Kidney tubule cell (primary cell): Measurements from ENCODE around the gene CDC73.
"Not testable (repeated sequence)": the region's sequence is repeated elsewhere in the genome, so short reads cannot be mapped to it uniquely, and the experiment has no call there.

ENCODE experiments used
- DNase-seq: peaks from one replicate; pipeline ENCODE4 v3.0.0-alpha.2; 2018; ENCODE audit warnings: low spot score

CDC73 gene

DNA sequence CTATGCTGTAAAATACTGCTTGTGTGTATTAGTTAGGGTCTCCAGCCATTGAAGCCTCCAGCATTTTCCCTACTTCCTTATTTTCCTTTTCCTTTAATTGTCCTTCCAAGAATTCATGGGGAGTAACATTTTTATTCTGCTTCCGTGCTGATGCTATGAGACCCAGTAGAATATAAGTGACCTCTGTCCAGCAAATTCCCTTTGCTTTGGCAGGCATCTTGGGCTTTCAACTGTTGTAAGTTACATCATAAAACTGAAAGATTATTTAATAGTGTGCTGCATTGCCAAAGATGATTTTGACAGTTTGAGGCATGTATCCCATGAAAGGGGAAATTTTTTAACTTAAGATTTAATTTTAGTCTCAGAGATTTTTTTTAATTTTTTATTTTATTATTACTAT is 112.7 kb downstream of the CDC73 start:
- no peak for DNase-seq

DNA sequence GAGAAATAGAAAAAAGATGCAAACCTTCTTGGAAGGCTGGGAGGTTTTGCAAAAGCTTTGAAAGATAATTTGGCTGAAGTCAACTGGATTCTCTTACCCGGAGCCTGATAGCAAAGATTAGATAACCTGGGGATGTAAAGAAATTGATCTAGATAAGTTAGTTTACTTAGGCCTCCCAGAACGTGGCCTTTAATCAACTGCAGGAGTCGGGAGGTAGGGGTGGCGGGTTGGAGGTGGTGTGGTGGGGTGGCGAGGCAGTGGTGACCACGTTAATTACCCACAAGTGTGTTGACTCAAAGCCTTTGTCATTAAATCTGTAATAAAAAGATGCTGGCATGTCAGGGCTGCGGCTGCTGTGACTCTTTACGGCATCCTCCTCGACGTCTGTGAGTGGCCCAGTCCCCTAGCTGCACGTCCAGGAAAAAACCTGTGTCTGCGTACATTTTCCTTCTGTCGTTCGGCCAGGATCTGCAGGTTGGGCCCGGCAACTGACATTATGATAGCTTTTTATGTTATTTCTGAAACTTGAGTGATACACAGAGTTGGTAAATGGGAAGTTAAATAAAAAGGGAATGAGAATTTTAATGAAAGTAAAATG is 115.6 kb downstream of the CDC73 start:
- DNase-seq, result no peak

DNA sequence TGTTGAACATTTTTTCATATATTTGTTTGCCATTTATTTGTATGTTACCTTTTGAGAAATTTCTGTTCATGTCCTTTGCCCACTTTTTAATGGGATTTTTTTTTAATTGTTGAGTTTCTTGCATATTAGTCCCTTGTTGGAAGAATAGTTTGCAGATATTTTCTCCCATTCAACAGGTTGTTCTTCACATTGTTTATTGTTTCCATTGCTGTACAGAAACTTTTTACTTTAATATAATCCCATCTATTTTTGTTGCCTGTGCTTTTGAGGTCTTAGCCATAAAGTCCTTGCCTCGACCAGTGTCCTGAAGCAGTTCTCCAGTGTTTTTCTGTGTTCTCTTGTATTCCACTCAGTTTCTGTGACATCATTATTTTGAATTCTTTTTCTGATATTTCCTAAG is 118.8 kb downstream of the CDC73 start:
- no peak for DNase-seq

DNA sequence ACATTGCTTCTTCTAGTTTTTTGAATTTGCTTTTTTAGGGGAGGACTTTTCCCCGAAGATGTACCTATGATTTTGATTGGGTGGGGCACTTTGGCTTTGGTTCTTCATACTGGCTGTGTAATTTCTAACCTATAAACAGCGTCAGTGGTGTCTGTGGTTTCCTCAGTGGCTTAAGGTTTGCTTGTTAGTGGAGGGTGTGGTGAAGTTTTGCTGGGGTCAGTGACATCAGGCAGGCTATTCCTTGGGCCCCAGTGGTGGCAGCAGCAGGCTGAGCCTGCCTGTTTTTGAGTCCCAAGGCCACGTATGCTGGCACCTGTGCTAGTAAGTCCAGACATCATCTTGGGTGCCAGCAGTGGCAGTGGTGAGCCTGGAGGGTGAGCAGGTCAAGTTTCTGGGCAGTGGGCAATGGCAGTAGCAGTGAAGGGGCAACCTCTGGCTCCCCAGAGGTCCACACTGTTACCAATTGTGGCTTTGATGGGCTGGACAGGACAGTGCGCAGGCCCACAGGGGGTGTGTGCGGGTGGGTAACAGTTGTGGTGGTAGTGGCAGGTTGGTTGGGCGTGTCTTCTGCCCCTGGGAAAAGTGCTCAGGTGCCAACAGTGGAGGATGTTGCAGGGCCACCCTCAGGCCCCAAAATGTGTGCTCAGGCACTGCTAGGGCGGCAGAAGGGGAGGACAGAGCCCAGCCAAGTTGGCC is 119.4 kb downstream of the CDC73 start:
- no peak for DNase-seq

DNA sequence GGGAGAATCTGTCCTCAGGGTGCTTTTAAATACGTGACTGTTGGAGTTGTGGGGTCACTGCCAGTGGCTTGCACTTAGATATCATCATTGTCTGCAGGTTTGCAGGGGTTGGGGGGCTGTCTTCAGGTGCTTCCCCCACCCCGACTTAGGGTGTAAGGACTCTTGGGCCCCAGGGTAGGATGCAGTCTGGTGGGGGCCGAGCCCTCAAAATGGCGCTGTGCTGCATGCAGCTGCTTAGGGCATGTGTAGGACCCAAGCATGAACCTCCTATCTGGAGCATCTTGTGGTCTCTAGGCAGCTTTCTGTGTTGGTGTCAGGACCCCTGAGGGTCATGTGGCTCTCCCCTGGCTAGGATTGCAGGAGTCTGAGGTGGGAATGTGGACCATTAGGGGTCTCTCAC is 120.2 kb downstream of the CDC73 start:
- no peak for DNase-seq

DNA sequence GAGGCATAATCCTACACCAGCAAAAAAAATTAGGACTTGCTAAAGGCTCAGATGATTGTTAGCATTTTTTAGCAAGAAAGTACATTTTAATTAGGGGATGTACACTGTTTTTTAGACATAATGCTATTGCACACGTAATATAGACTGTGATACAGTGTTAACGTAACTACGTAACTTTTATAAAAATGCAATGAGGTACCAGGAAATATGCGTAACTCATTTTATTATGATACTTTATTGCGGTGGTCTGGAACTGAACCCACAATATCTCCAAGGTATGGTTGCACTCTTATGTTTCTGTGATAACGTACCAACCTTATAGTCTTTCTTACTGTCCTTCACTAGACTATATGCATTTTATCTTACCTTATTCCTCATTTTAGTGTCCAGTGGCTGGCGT is 127.4 kb downstream of the CDC73 start:
- DNase-seq, result no peak

DNA sequence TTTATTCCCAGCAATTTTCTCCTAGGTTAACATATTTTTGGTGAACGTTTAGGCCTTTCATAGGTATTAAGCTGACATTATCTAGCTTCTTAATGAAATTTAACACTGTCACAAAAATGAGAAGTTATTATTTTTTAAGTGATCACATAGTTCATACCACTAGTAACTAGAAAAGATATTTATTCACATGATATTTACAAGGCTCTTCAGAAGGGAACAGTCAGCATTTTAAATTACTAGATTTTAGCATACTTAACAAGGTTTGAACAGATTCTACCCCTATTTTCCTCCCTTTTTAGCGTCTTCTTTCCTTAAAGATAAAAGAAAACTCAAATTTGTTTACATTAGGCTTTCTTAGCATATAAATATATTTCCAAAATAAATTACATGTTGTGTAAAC is 130.1 kb downstream of the CDC73 start:
- DNase-seq, result no peak

DNA sequence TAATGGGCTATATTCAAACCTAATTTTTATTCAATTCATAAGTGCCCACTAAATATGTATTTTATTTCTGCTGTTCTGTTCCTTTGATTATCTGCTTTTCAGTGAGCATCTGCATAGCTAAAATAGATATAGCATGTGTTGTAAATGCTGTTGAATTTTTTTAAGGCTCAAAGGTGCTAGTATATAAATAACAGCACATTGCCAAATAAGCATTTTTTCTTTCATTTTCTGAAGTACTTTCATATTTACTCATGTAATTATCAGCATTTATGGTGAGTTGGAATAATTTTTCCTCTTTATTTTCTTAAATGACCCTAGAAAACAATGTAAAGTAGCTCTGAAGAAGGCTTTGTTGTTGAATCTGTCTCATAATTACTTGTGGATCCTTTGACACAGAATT is 134.2 kb downstream of the CDC73 start:
- no peak for DNase-seq

DNA sequence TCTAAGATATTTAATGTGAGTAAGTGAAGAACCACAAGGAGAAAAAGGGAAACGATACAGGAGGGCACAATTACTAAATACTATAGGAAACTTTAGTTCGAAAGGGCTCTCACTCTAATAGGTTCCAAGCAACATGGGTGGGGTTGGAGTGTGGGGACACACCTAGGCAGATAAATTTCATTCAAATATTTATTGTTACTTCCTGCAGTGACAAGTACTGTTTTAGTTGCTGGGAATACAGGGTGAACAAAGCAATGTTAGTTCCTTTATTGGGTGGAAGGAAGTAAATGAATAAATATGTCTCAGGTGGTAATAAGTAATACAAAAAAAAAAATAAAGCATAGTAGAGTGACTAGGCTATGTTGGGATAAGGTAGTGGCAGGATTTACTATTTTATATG is 137.8 kb downstream of the CDC73 start:
- DNase-seq, result no peak

DNA sequence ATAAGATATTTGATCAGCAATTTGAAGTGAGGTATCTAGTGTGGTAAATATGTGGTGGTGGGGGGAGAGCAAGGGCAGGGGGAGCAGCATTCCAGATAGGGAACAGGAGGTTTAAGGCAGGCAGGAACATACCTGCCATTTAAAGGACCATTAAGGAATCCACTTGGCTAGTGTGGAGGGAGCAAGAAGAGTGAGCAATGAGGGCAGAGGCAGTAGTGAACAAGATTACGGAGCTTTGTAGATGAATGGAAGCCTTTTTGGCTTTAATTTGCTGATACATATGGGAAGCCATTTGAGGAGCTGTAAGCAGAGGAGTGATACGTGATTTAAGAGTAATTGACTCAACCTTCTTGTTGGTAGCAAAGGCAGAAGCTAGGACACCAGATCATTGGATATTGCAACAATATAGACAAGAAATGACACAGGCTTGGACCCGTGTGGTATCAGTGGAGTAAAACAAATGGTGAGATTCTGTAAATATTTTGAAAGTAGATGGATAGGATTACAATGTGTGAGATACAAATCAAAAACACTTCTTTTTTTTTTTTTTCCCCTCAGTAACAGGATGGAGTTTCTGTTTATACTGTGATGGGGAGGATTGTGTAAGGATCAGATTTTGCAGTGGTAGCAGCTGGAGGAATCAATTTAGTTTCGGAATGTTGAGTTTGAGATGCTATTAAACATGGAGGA is 138.4 kb downstream of the CDC73 start:
- DNase-seq, result no peak

DNA sequence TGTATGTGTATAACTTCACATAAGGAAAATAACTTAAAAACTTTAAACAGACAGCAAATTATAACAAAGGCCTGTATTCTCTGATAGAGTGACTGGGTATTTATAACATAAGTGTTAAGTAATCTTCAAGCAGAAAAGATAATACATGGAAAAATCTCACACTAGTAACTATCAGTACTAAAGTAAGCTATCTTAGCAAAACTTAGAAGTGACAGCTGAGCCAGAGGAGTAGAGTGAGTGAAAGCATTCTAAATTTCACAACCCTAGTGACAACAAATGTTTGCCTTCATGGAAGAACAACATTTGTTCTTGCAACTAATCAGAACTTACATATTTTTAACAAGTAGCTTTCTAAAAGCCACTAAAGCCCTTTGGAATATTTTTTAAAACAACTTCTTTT is 139.1 kb downstream of the CDC73 start:
- no peak for DNase-seq

DNA sequence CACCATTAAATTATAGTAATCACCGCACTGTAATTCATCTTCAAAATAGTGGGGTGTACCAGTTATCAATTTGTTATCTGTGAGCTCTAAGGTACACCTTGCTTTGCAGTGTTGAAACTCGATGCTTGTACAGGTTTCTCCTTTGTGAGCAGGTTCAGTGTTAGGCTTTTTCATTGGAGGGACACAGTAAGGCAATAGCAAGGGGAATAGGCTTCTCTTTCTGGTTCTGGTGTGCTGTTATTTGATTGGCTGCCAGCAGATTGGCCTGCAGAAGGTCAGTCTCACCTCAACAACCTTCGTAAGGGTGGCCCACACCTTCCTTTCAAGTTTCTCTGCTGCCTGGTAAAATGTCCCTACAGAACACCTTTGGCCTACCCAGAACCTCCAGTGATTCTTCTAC is 140.8 kb downstream of the CDC73 start:
- no peak for DNase-seq

DNA sequence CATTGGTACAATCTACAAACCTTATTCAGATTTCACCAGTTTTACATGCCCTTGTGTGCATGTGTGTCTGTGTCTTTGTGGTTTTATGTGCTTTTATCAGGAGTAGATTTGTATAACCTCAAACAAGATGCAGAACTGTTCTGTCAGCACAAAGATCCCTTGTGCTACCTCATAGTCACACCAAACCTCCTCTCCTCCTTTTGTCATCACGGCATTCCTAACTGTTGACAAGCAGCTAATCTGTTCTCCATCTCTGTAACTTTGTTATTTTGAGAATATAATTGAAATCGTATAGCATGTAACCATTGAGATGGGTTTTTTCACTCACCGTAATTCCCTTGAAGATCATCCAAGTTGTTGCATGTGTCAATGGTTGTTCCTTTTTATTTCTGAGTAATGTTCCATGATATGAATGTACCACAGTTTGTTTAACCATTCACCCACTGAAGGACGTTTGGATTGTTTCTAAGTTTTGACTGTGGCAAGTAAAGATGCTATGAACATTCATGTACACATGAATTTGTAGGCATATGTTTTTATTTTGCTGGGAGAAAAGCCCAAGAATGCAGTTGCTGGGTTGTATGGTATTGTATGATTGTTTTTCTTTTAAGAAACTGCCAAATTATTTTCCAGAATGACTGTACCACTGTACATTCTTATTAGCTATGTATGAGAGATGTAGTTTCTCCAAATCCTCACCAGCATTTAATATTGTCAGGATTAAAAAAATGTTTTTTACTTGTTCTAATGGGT is 142.7 kb downstream of the CDC73 start:
- no peak for DNase-seq

DNA sequence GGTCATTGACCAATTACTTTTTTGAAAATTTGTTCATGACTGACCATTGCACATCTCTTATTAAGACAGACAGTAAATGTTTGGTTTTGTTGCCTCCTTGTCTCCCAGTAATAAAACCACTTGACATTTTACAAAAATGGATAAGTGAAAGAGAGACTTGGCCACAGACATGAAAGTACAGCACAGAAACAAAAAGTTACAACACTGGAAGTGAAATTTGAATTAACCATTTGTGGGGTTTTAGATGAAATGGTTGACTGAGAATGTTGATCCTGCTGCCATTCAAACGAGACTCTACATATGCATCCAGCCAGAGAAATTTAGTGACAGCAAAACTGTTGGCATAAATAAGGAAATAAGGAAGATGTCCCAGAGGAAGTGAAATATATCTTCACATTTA is 143.9 kb downstream of the CDC73 start:
- no peak for DNase-seq

DNA sequence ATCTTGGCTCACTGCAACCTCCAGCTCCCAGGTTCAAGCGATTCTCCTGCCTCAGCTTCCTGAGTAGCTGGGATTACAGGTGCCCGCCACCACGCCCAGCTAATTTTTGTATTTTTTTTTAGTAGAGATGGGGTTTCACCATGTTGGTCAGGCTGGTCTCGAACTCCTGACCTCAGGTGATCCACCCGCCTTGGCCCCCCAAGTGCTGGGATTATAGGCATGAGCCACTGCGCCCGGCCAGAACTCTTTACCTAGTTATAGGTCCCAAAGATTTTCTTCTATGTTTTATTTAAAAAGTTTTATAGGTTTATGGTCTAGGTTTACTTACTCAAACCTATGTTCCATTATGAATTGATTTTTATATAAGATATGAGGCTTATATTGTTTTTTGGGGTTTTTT is 145.0 kb downstream of the CDC73 start:
- DNase-seq, result not testable (repeated sequence)

DNA sequence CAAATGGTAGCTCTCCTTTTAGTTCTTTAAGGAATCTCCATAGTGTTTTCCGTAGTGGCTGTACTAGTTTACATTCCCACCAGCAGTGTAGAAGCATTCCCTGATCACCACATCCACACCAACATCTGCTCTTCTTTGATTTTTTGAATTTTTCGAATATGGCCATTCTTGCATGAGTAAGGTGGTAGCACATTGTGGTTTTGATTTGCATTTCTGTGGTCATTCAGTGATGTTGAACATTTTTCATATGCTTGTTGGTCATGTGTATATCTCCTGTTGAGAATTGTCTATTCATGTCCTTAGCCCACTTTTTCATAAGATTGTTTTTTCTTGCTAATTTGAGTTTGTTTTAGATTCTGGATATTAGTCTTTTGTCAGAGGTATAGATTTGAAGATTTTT is 149.2 kb downstream of the CDC73 start:
- DNase-seq, result peak; percentile 47

DNA sequence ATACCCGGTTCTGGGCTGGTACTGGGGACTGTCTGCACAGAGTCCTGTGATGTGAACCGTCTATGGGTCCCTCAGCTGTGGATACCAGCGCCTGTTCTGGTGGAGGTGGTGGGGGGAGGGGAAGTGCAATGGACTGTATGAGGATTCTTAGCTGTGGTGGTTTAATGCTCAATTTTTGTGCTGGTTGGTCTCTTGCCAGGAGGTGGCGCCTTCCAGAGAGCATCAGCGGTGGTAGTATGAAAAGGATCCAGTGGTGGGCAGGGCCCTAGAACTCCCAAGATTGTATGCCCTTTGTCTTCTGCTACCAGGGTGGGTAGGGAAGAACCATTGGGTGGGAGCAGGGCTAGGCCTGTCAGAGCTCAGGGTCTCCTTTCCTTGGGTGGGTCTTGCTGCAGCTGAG is 153.9 kb downstream of the CDC73 start:
- no peak for DNase-seq

DNA sequence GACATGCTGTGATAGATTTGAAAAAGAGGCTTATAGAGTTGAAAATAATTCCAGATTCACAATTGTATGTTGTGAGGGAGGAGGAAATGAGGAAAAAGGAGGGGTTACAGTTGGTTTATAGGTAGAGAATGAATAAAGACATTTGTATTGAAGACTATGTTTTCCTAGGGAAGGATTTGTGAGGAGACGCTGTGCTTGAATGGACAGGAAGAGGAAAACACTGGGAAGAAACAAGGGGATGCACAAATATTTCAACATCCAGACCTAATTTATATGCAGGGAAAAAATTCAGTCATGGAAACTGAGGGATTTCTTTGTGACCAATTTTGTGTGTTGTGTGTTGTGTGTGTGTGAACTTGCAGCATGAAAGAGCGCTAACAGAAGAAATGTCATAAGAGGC is 157.1 kb downstream of the CDC73 start:
- DNase-seq, result no peak

DNA sequence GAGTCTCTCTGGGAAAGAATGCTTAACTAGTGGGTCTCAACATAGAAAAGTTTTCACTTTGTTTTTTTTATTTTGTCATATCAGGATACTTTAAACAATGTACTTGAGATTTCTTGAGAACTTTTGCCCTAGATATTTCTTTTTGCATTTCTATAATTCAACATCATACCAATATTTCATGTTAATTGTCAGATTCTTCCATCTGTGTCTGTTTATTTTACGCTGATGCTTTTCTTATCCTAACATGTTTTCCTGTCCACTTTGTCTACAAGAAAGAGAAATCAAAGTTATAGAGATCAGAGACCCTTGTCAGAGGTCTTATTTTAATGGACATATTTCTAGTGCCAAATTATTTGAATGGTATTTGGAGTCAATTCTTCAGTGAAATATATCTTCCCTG is 160.1 kb downstream of the CDC73 start:
- no peak for DNase-seq

DNA sequence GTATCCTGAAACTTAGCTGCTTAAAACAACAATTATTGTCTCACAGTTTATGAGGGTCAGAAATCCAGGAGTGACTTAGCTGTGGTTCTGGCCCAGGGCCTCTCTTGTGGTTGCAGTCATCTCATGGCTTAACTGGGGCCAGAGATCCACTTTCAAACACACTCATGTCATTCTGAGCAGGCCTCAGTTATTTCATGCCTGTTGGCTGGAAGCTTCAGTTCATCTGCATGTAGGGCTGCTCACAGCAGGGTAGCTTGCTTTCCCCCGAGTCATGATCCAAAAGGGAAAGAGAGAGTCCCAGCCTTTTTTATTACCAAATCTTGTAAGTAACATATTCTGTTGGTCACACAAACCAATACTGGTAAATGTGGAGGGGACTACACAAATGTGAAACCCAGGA is 161.2 kb downstream of the CDC73 start:
- DNase-seq, result peak; percentile 18

DNA sequence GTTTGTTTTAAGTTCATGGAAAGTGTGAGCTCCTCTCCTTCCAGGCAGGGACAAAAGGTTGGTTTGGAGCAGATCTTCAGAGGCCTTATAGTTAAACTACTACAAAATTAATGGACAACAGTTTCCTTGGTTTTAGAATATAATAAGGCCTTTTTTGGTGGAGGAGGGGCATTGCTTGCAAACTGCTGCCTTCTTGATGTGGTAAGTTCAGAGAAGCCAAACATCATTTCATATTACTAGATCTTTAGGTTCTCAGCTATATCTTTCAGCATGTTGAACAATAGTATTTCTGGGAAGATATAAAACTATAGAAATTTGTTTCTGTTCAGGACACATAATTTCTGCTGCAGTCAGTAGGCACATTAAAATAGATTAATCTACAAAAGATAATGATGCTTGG is 162.4 kb downstream of the CDC73 start:
- DNase-seq, result no peak

DNA sequence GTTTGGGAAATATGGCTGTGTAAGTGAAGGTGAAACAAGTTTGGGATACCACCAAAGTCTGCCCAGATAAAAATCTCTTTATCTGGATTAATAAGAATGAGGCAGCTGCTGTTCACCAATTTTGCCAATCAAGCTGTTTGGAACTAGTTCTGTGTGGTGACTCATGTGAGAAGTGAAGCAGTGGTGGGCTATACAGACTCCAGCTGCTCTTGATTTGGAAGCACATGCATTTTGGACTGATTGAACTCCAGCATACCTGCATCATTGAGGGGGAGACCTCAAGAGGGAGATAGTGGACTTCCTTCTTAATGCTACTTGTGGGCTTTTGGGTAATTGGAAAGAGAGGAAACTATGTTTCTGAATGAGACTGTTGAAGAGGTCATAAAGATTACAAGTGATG is 163.8 kb downstream of the CDC73 start:
- DNase-seq, result no peak

DNA sequence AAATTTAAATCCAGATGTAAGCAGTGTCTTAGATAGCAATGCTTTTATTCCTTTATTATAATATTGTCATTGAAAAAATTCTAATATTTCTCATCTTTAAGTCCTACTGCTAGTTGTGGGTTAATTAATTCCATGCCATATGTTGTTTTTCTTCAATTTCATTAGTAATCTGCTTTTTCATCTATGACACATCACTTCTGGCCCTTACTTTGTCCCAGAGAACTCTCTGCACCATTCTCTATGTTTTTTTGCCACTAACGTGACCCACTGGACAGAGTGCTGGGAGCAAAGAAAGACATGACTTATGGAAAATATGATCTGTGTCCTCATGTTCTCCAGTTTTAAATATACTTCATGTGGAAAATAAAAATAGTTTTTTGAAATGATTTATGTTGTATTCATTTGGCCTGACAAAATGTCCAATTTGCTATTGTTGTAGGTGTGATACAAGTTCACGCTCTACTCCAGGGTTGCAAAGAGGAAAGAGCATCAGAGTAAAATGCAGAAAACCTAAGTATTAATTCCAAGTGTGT is 166.8 kb downstream of the CDC73 start:
- DNase-seq, result not testable (repeated sequence)
